Body of pancreas (tissue), 4 donors: ENCODE measurements around the gene HS3ST5. TPM values are rescaled to one million over a fixed set of nuclear protein-coding genes. Genes with fewer than 3 reads are reported as not detected.

Experiments
- ATAC-seq: fragments of 150-250 bp; one replicate; pipeline ENCODE4 v1.9.1; 2016
- DNase-seq, 4 donors: peaks; one replicate each; pipeline ENCODE4 v3.0.0-alpha.2; 2019
- H3K27ac ChIP-seq, 4 donors: fragments of 200-600 bp; sonication (generic); 1 replicate in 3 of 4; 2 replicates in 1 of 4; pipeline versions ENCODE4 v1.5.1 to v1.6.1; 2016 to 2019; ENCODE audit warnings: mild to moderate bottlenecking in 1 of 4, mixed read lengths in 1 of 4, moderate library complexity in 1 of 4
- H3K27me3 ChIP-seq, 2 donors: fragments of 200-600 bp; sonication (generic); one replicate each; pipeline ENCODE4 v1.6.0; 2016; ENCODE audit warnings: mild to moderate bottlenecking in 1 of 2
- H3K36me3 ChIP-seq, 2 donors: fragments of 200-600 bp; sonication (generic); replicated peaks in 1 of 2; 2 replicates each; pipeline ENCODE4 v1.5.1; 2016; ENCODE audit warnings: low read depth in 2 of 2; ENCODE audit not compliant: insufficient read depth in 1 of 2
- H3K4me1 ChIP-seq: fragments of 200-600 bp; sonication (generic); one replicate; pipeline ENCODE4 v1.6.0; 2016
- H3K4me3 ChIP-seq, 2 donors: fragments of 200-600 bp; sonication (generic); 1 replicate in 1 of 2; 2 replicates in 1 of 2; pipeline ENCODE4 v1.5.1; 2016 to 2019
- H3K9me3 ChIP-seq, 3 donors: fragments of 200-600 bp; sonication (generic); 1 replicate in 2 of 3; 2 replicates in 1 of 3; pipeline ENCODE4 v1.5.1; 2016
- CTCF ChIP-seq, 7 experiments: fragments of 450-650 bp in 4 of 7; fragments of 200-600 bp in 3 of 7; sonication (generic) in 3 of 7; IDR thresholded peaks; one replicate each; pipeline ENCODE4 v1.5.1; 2016 to 2019; ENCODE audit warnings: antibody characterized with exemption in 7 of 7
- POLR2A ChIP-seq, 3 donors: fragments of 450-650 bp; IDR thresholded peaks; one replicate each; pipeline ENCODE4 v1.6.1; 2016; ENCODE audit warnings: antibody characterized with exemption in 3 of 3, mild to moderate bottlenecking in 2 of 3
- WGBS, 2 donors: methylation state at CpG; one replicate each; pipeline ENCODE4 v1.1.5; 2017; 5-methylcytosine and 5-hydroxymethylcytosine counted together
- intact Hi-C: fragments of 100-400 bp; cut with DNase I; formaldehyde crosslinking; loops from one replicate; pipeline ENCODE4 v1.15.1; 2023
- total RNA-seq, 2 donors: library from RNA; depleted of rRNA; stranded (reverse); fragments of >200 nt; gene quantifications; one replicate each; pipeline ENCODE4 v1.1.0, GENCODE V29; 2016

Gene HS3ST5
- total RNA-seq, 2 donors from 2014 or later, result 0.26 TPM; not detected in 1

GRCh38 chr6:114292431-114292830, 50.4 kb downstream of the HS3ST5 start:
- intact Hi-C loops, result no loop called here
- H3K4me3 ChIP-seq, result no peak overlapping the region
- no peaks in the 10 kb centered on the region for H3K27me3 ChIP-seq
- H3K9me3 ChIP-seq, result no peaks in the 10 kb centered on the region
- 76 to 92% methylated on average over 1 of the region's 1 CpG for WGBS, 2 donors
- TF ChIP-seq POLR2A (IDR thresholded peaks at IDR 0.05), result no peak
- no peak for TF ChIP-seq CTCF (IDR thresholded peaks at IDR 0.05)
- no peaks in the 10 kb centered on the region for H3K4me1 ChIP-seq
- DNase-seq (no peak), ATAC-seq (no peak)
- H3K27ac ChIP-seq, result no peak overlapping the region
- no peaks in the 10 kb centered on the region for H3K36me3 ChIP-seq

- WGBS, 2 donors, result 52 to 54% methylated on average over 2 of the region's 2 CpGs
- ATAC-seq, result no peak
- no peaks in the 10 kb centered on the region for H3K9me3 ChIP-seq
- no peaks in the 10 kb centered on the region for H3K4me1 ChIP-seq
- intact Hi-C loops, result no loop called here
- H3K4me3 ChIP-seq, result no peak overlapping the region
- H3K27ac ChIP-seq, result no peak overlapping the region
- no peak for TF ChIP-seq CTCF (IDR thresholded peaks at IDR 0.05)
- H3K27me3 ChIP-seq, result no peaks in the 10 kb centered on the region
- no peaks in the 10 kb centered on the region for H3K36me3 ChIP-seq
- no peak for DNase-seq
These were observed 51.4 kb downstream of the HS3ST5 start for GRCh38 chr6:114291428-114291827.

GRCh38 chr6:114290864-114291263, 52.0 kb downstream of the HS3ST5 start:
- no peaks in the 10 kb centered on the region for H3K9me3 ChIP-seq
- H3K4me3 ChIP-seq, result no peak overlapping the region
- H3K4me1 ChIP-seq, result no peaks in the 10 kb centered on the region
- TF ChIP-seq CTCF (IDR thresholded peaks at IDR 0.05), result no peak
- TF ChIP-seq POLR2A (IDR thresholded peaks at IDR 0.05), result no peak
- H3K36me3 ChIP-seq, result no peaks in the 10 kb centered on the region
- no peak for DNase-seq
- no peak for ATAC-seq
- WGBS, 2 donors, result 74 to 86% methylated on average over 3 of the region's 3 CpGs
- H3K27me3 ChIP-seq, result no peaks in the 10 kb centered on the region
- intact Hi-C loops, result no loop called here
- H3K27ac ChIP-seq, result no peak overlapping the region

- DNase-seq (no peak), ATAC-seq (no peak)
- H3K9me3 ChIP-seq, result no peaks in the 10 kb centered on the region
- no peak overlapping the region for H3K4me3 ChIP-seq
- 57 to 60% methylated on average over 3 of the region's 3 CpGs for WGBS, 2 donors
- no peaks in the 10 kb centered on the region for H3K36me3 ChIP-seq
- no peaks in the 10 kb centered on the region for H3K4me1 ChIP-seq
- no peak overlapping the region for H3K27ac ChIP-seq
- no peak for TF ChIP-seq CTCF (IDR thresholded peaks at IDR 0.05)
- no peak for TF ChIP-seq POLR2A (IDR thresholded peaks at IDR 0.05)
- intact Hi-C loops, result no loop called here
- no peaks in the 10 kb centered on the region for H3K27me3 ChIP-seq
These were observed 53.9 kb downstream of the HS3ST5 start for GRCh38 chr6:114288701-114289495.

- intact Hi-C loops, result no loop called here
- H3K9me3 ChIP-seq, result no peaks in the 10 kb centered on the region
- TF ChIP-seq POLR2A (IDR thresholded peaks at IDR 0.05) (no peak), CTCF (IDR thresholded peaks at IDR 0.05) (no peak)
These were observed 55.4 kb downstream of the HS3ST5 start for GRCh38 chr6:114287461-114287860.

More at GRCh38 chr6:114287461-114287860, 55.4 kb downstream of the HS3ST5 start:
- H3K4me3 ChIP-seq, result no peak overlapping the region
- WGBS, 2 donors, result 64% methylated on average over 2 of the region's 2 CpGs
- H3K4me1 ChIP-seq, result no peaks in the 10 kb centered on the region
- H3K27me3 ChIP-seq, result no peaks in the 10 kb centered on the region
- no peak for ATAC-seq
- no peak for DNase-seq
- no peak overlapping the region for H3K27ac ChIP-seq
- H3K36me3 ChIP-seq, result no peaks in the 10 kb centered on the region
